ENCODE results near the gene APBB2. TPM values are rescaled to one million over a fixed set of nuclear protein-coding genes. Genes with fewer than 3 reads are reported as not detected.

The APBB2 gene
- total and polyA plus RNA-seq, 3 donors from 2014 or later: 19.7 to 77.9 (median 59.8) TPM

- TF ChIP-seq CTCF (IDR thresholded peaks at IDR 0.05): no peak
- no peak for TF ChIP-seq POLR2A (IDR thresholded peaks at IDR 0.05)
- no peaks in the 10 kb centered on the region for H3K36me3 ChIP-seq (ENCODE audit: low read depth, missing control alignments)
- intact Hi-C loops (cut with DNase I; ENCODE audit: low total_unique reads): no loop called here
- peak overlapping the region; percentile 6 to 54 for H3K27ac ChIP-seq
- no peaks in the 10 kb centered on the region for H3K9me3 ChIP-seq
- WGBS, 2 donors: 60 to 62% methylated on average over 8 of the region's 8 CpGs
- H3K4me1 ChIP-seq: peaks cover 4% of the 10 kb centered on the region
- H3K27me3 ChIP-seq: no peaks in the 10 kb centered on the region
- no peak for DNase-seq
- H3K4me3 ChIP-seq: no peak overlapping the region
These were observed 185.8 kb downstream of the APBB2 start for GRCh38 chr4:41028392-41029076.

- H3K27me3 ChIP-seq: no peaks in the 10 kb centered on the region
- WGBS, 2 donors: 96 to 100% methylated on average over 1 of the region's 1 CpG
- no peak overlapping the region for H3K27ac ChIP-seq
- no peaks in the 10 kb centered on the region for H3K9me3 ChIP-seq
- intact Hi-C loops (cut with DNase I; ENCODE audit: low total_unique reads): no loop called here
- H3K4me1 ChIP-seq: peaks cover 4% of the 10 kb centered on the region
- TF ChIP-seq CTCF (IDR thresholded peaks at IDR 0.05) (no peak), POLR2A (IDR thresholded peaks at IDR 0.05) (no peak)
- no peaks in the 10 kb centered on the region for H3K36me3 ChIP-seq (ENCODE audit: low read depth, missing control alignments)
- no peak for DNase-seq
- H3K4me3 ChIP-seq: no peak overlapping the region
These were observed 187.4 kb downstream of the APBB2 start for GRCh38 chr4:41026971-41027370.

GRCh38 chr4:41025824-41026223 is 188.5 kb downstream of the APBB2 start:
- TF ChIP-seq CTCF (IDR thresholded peaks at IDR 0.05) (no peak), POLR2A (IDR thresholded peaks at IDR 0.05) (no peak)
- WGBS, 2 donors: 92 to 95% methylated on average over 2 of the region's 2 CpGs
- no peaks in the 10 kb centered on the region for H3K27me3 ChIP-seq
- H3K4me3 ChIP-seq: no peak overlapping the region
- peaks cover 4% of the 10 kb centered on the region for H3K4me1 ChIP-seq
- no peak overlapping the region for H3K27ac ChIP-seq
- H3K36me3 ChIP-seq (ENCODE audit: low read depth, missing control alignments): no peaks in the 10 kb centered on the region
- no peak for DNase-seq
- H3K9me3 ChIP-seq: no peaks in the 10 kb centered on the region
- intact Hi-C loops (cut with DNase I; ENCODE audit: low total_unique reads): no loop called here

GRCh38 chr4:41024556-41025491 is 189.5 kb downstream of the APBB2 start:
- no peak for DNase-seq
- intact Hi-C loops (cut with DNase I; ENCODE audit: low total_unique reads): no loop called here
- no peaks in the 10 kb centered on the region for H3K36me3 ChIP-seq (ENCODE audit: low read depth, missing control alignments)
- H3K9me3 ChIP-seq: no peaks in the 10 kb centered on the region
- no peak overlapping the region for H3K27ac ChIP-seq
- H3K4me1 ChIP-seq: peaks cover 4% of the 10 kb centered on the region
- WGBS, 2 donors: 93 to 95% methylated on average over 13 of the region's 13 CpGs
- no peak overlapping the region for H3K4me3 ChIP-seq
- TF ChIP-seq CTCF (IDR thresholded peaks at IDR 0.05): no peak
- no peak for TF ChIP-seq POLR2A (IDR thresholded peaks at IDR 0.05)
- no peaks in the 10 kb centered on the region for H3K27me3 ChIP-seq
